ENCODE data around the gene ZNF552. TPM values are rescaled to one million over a fixed set of nuclear protein-coding genes. Genes with fewer than 3 reads are reported as not detected.

Gene ZNF552
- total RNA-seq, 1 donor from 2014 or later: 5.8 TPM

DNA sequence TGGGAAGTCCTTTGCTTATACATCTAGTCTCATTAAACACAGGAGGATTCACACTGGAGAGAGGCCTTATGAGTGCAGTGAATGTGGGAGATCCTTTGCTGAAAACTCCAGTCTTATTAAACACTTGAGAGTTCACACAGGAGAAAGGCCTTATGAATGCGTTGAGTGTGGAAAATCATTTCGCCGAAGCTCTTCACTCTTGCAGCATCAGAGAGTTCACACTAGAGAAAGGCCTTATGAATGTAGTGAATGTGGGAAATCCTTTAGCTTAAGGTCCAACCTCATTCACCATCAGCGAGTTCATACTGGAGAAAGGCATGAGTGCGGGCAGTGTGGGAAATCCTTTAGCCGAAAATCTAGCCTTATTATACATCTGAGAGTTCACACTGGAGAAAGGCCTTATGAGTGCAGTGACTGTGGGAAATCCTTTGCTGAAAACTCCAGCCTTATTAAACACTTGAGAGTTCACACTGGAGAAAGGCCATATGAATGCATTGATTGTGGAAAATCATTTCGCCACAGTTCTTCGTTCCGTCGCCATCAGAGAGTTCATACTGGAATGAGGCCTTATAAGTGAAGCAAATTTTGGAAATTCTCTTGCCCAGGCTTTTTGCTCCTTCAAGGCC lies 35.4 kb downstream of the ZNF552 start:
- no peak for DNase-seq (ENCODE audit: low read depth, low spot score)

DNA sequence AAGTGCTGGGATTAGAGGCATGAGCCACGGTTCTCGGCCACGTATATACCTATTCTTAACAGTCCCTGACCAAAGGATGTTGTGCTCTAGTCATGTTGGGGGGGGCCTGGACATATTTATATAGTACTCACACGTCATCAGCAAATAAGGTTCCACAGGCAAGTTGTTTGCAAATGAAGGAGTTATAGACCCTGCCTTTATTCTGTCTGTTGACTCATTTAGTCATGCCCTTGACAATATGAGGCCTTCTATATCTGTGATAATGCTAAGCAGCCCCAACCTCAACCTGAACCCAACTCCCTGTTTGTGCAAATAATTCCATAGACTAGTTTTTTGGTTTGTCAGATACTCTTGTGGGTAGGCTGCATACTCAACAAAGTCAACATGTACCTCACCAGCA lies 36.4 kb downstream of the ZNF552 start:
- DNase-seq (ENCODE audit: low read depth, low spot score): no peak

GRCh38 chr19:57776764-57777296 lies 37.9 kb downstream of the ZNF552 start:
- DNase-seq (ENCODE audit: low read depth, low spot score): no peak

DNA sequence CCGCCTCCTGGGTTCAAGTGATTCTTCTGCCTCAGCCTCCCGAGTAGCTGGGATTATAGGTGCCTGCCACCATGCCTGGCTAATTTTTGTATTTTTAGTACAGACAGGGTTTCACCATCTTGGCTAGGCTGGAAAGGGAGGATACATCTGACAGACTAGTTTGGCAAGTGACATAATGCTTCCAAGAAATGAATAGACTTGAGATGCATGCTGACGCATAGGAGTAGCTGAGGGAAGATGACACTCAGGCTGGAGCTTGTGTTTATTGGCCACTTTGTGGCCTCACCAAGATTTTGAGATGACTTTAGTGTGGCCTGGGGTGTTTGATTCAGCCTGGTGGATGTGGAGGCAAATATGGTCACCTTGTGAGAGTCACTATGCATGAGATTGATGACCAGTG lies 41.2 kb downstream of the ZNF552 start:
- DNase-seq (ENCODE audit: low read depth, low spot score): no peak

- DNase-seq (ENCODE audit: low read depth, low spot score): no peak
Measured at GRCh38 chr19:57771417-57771816, 43.3 kb downstream of the ZNF552 start.

DNA sequence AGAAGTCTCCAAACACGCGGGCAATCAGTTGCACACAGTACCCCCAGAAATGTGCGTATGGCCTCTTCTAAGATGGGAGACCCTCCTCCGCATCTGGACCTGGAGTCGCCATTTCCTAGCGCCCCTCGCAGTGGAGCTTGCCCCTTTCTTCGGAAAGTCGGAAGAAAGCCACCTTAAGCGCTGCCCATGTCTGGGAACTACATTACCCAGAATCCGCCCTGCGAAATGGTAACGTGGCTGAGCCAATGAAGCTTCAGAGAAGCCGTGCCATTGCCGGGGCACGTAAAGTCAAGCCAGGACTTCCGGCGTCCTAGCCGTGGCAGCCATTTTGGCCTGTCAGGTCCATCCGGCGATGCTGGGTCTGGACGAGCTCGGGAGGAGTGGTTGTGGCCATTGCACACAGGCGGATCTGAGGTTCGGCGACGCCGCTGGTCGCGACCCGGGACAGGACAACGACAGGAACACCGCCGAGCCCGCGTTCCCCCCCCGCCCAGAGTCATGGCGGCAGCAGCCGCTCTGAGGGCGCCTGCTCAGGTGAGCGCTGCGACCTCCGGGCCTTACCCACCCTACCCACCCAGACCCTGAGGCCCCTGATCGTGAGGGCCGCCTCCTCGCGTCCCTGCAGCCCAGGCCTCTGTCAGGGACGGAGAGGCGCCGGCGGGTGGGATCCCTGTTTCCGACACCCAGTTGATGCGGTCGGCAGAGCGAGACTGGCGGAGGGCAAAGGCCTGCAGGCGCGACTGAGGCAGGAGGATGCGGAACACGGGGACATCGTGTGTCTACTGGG lies 45.2 kb downstream of the ZNF552 start, which contains the start of gene ZNF586:
Gene ZNF586 (plus strand): TSS at position 332 of the 787 bp plus-strand sequence. CDS start 167 bp downstream, at position 499.
- peak; percentile 76 for DNase-seq (ENCODE audit: low read depth, low spot score)

GRCh38 chr19:57759096-57759495 lies 55.6 kb downstream of the ZNF552 start:
- no peak for DNase-seq (ENCODE audit: low read depth, low spot score)

DNA sequence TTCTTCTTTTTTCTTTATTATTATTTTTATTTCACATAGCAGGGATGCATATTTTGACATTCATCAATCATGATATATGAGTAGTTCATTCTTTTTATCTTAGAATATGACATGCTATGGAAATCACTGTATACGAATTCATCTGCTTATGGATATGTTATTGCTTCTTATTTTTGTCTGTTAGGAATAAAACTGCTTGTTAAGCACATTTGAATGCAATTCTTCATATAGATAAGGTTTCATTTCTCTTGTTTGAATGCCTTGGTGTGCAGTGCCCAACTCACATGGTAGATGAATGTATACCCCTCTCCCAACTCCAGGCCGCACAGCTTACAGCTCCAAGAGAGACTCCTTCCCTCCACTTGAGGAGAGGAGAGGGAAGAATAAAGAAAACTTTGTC lies 56.8 kb downstream of the ZNF552 start:
- DNase-seq (ENCODE audit: low read depth, low spot score): no peak

Other genes with a start within 250 kb of the ZNF552 start
- 4.4 and 5.4 TPM in 2 replicates for gene ZNF416, start 236.0 kb downstream of the ZNF552 start, total RNA-seq
- gene ZIK1, start 230.8 kb downstream of the ZNF552 start, total RNA-seq: 2.8 and 6.5 TPM in 2 replicates
- 5.0 and 5.7 TPM in 2 replicates for gene ZNF530, start 215.0 kb downstream of the ZNF552 start, total RNA-seq
- gene ZNF134, start 200.7 kb downstream of the ZNF552 start, total RNA-seq: 15.4 and 19.0 TPM in 2 replicates
- 7.1 and 13.5 TPM in 2 replicates for gene ZNF211, start 181.7 kb downstream of the ZNF552 start, total RNA-seq
- not detected in 2 replicates for gene ZSCAN4, start 146.0 kb downstream of the ZNF552 start, total RNA-seq
- gene ZNF551, start 132.9 kb downstream of the ZNF552 start, total RNA-seq: 8.7 and 9.8 TPM in 2 replicates
- 0.92 and 6.0 TPM in 2 replicates for gene ZNF154, start 105.7 kb downstream of the ZNF552 start, total RNA-seq
- gene ZNF671, start 87.3 kb downstream of the ZNF552 start, total RNA-seq: 4.7 and 9.3 TPM in 2 replicates
- gene ZNF776, start 68.1 kb downstream of the ZNF552 start, total RNA-seq: 13.2 and 13.4 TPM in 2 replicates
- 10.3 and 17.6 TPM in 2 replicates for gene ZNF586, start 45.2 kb downstream of the ZNF552 start, total RNA-seq
- gene ZNF587B, start 15.4 kb upstream of the ZNF552 start, total RNA-seq: 24.7 and 29.6 TPM in 2 replicates
- gene ZNF587, start 34.9 kb upstream of the ZNF552 start, total RNA-seq: 20.7 and 21.5 TPM in 2 replicates
- 6.1 and 10.8 TPM in 2 replicates for gene ZNF814, start 74.1 kb upstream of the ZNF552 start, total RNA-seq
- gene ZNF417, start 101.7 kb upstream of the ZNF552 start, total RNA-seq: 9.6 and 16.7 TPM in 2 replicates
- 4.6 and 6.6 TPM in 2 replicates for gene ZNF418, start 120.5 kb upstream of the ZNF552 start, total RNA-seq
- 4.4 and 5.6 TPM in 2 replicates for gene ZNF256, start 132.8 kb upstream of the ZNF552 start, total RNA-seq
- 0.20 TPM in 1 of 2 replicates, not detected in the other for gene C19orf18, start 159.6 kb upstream of the ZNF552 start, total RNA-seq
- gene ZNF606, start 187.9 kb upstream of the ZNF552 start, total RNA-seq: 8.3 and 12.6 TPM in 2 replicates
- gene ZSCAN1, start 219.1 kb upstream of the ZNF552 start, total RNA-seq: not detected in 2 replicates
- gene ZNF135, start 244.4 kb upstream of the ZNF552 start, total RNA-seq: 0.46 and 3.2 TPM in 2 replicates

Data from pulmonary artery endothelial cell (primary cell).